Naive thymus-derived CD8-positive, alpha-beta T cell (primary cell): ENCODE measurements around the gene VWDE. TPM values are rescaled to one million over a fixed set of nuclear protein-coding genes. Genes with fewer than 3 reads are reported as not detected.
"Not testable (repeated sequence)": the region's sequence is repeated elsewhere in the genome, so short reads cannot be mapped to it uniquely, and the experiment has no call there.

Source experiments
- ATAC-seq, 2 donors: fragments of 150-1000 bp; cut with Tn5 transposase in 1 of 2; sonication (Bioruptor Pico), chemical (Tn5 transposase) in 1 of 2; 1 replicate in 1 of 2; 2 replicates in 1 of 2; pipeline ENCODE4 v1.10.0; 2021; ENCODE audit warnings: mild to moderate bottlenecking in 2 of 2, moderate library complexity in 2 of 2
- POLR2A ChIA-PET: fragments of 350-600 bp; sonication (Branson Sonifier 250); formaldehyde crosslinking; loops from one replicate; lab custom pipeline; 2021; ENCODE audit warnings: antibody characterized with exemption; lab: Charles Lee
- DNase-seq, 10 donors: peaks; one replicate each; pipeline versions ENCODE4 v3.0.0 to v3.0.0-alpha.2; 2020 to 2022
- H3K27ac Mint-ChIP-seq, 10 donors: one replicate each; pipeline ENCODE4 v1.8.0; 2020 to 2022; ENCODE audit warnings: mild to moderate bottlenecking in 10 of 10, mixed read lengths in 10 of 10, moderate library complexity in 4 of 10, inconsistent platforms in 1 of 10
- H3K27me3 Mint-ChIP-seq, 5 donors: one replicate each; pipeline ENCODE4 v1.8.0; 2021 to 2022; ENCODE audit warnings: mixed read lengths in 5 of 5
- H3K36me3 Mint-ChIP-seq, 3 donors: one replicate each; pipeline ENCODE4 v1.8.0; 2020 to 2022; ENCODE audit warnings: mixed read lengths in 3 of 3, mild to moderate bottlenecking in 2 of 3, inconsistent platforms in 1 of 3
- H3K4me1 Mint-ChIP-seq, 4 donors: one replicate each; pipeline ENCODE4 v1.8.0; 2021 to 2022; ENCODE audit warnings: mixed read lengths in 4 of 4
- H3K4me3 Mint-ChIP-seq, 10 donors: one replicate each; pipeline ENCODE4 v1.8.0; 2020 to 2022; ENCODE audit warnings: mild to moderate bottlenecking in 10 of 10, mixed read lengths in 10 of 10, moderate library complexity in 6 of 10, inconsistent platforms in 1 of 10
- H3K9me3 Mint-ChIP-seq, 9 donors: one replicate each; pipeline ENCODE4 v1.8.0; 2020 to 2022; ENCODE audit warnings: mixed read lengths in 9 of 9, mild to moderate bottlenecking in 3 of 9, inconsistent platforms in 1 of 9, moderate library complexity in 1 of 9
- polyA plus RNA-seq, 3 donors: library from polyadenylated mRNA; unstranded; fragments of 300-500 nt; fragmentation: Illumina TruSeq; gene quantifications; one replicate each; pipeline ENCODE4 v1.2.3, GENCODE V29; 2021
- total RNA-seq, 8 experiments: library from RNA in 2 of 8; stranded (reverse) in 2 of 8; gene quantifications; one replicate each; pipeline ENCODE4 v1.2.3 and lab custom pipeline; 2021 to 2026

VWDE gene
- total and polyA plus RNA-seq, 5 experiments from 2014 or later = 1.0 to 4.0 (median 3.5) TPM; not detected in 2

GRCh38 chr7:12396670-12397069 lies 7.0 kb downstream of the VWDE start:
- H3K27ac Mint-ChIP-seq, POLR2A ChIA-PET, DNase-seq, H3K4me1 Mint-ChIP-seq, H3K4me3 Mint-ChIP-seq, ATAC-seq: not testable (repeated sequence)
- peaks cover 4 to 16% (median 7%) of the 10 kb centered on the region in 3 donors for H3K36me3 Mint-ChIP-seq
- H3K9me3 Mint-ChIP-seq = peaks cover 0 to 20% (median 13%) of the 10 kb centered on the region in 9 donors
- peaks cover 12 to 38% (median 14%) of the 10 kb centered on the region in 5 donors for H3K27me3 Mint-ChIP-seq

DNA sequence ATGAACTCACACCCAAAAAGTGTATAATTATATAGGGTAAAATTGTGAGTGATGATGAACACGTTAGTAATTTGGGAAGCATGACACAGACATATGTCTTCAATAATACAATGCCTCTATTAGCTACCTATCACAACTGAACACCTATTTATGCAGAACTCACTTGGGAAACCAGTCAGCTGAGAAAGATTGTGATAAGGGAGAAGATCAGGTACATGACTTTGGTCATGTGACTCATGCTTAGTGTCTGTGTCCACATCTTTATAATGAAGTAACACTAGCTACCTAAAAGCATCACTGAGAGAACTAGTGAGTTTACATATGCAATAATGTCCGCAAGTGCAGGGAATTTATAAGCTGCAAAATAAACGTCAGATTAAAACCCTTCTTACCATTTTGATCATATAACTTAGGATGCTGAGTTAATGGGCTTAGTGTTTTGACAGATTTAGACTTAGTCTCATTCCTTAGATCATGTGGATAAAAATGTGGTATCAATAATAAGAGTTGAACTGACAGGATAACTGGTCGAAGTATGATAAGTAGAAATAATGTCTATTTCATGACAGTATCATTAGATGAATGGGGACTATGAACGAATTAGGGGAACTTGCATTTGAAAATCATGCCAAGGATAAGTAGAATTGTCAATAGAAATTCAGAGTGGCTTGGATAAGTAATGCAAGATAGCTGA lies 11.6 kb downstream of the VWDE start:
- no peaks in the 10 kb centered on the region for H3K36me3 Mint-ChIP-seq

GRCh38 chr7:12389089-12389700 lies 14.5 kb downstream of the VWDE start:
- Mint-ChIP-seq H3K27me3 (peaks cover 0 to 3% (median 0%) of the 10 kb centered on the region in 5 donors), H3K36me3 (no peaks in the 10 kb centered on the region), H3K4me1 (no peaks in the 10 kb centered on the region), H3K27ac (no peak overlapping the region), H3K9me3 (no peaks in the 10 kb centered on the region), H3K4me3 (no peak overlapping the region)
- peak in 9 of 10 donors; percentile 10 to 68 (median 27) for DNase-seq
- ATAC-seq = peak; percentile 72 to 79
- POLR2A ChIA-PET = no interaction called here

More for the DNA sequence above, 11.6 kb downstream of the VWDE start:
- Mint-ChIP-seq H3K9me3 (peaks cover 0 to 3% (median 0%) of the 10 kb centered on the region in 9 donors), H3K27me3 (peaks cover 0 to 1% (median 0%) of the 10 kb centered on the region in 5 donors), H3K4me1 (no peaks in the 10 kb centered on the region), H3K4me3 (no peak overlapping the region), H3K27ac (no peak overlapping the region)
- DNase-seq = no peak
- POLR2A ChIA-PET = no interaction called here
- no peak for ATAC-seq

DNA sequence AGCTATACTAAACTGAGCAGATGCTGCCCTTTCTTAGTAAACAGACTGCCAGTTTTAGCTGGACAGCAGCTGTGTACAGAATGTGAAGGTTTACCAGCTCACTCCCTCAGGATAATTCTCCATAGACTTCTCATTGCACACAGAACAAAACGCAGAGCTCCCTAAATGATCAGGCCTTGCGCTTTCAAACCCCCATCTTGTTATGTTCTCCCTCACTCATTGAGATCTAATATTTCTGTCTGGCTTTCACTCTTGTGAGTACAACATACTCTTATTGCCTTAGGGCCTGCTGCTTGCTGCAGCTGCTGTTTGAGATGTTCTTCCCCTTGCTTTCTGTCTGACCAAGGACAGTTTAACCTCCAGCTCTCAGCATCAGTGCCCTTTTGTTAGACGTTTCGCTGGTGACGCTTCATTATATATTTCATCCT lies 17.3 kb downstream of the VWDE start:
- ATAC-seq = no peak
- POLR2A ChIA-PET = no interaction called here
- Mint-ChIP-seq H3K4me3 (no peak overlapping the region), H3K27ac (no peak overlapping the region), H3K4me1 (no peaks in the 10 kb centered on the region), H3K9me3 (no peaks in the 10 kb centered on the region), H3K36me3 (no peaks in the 10 kb centered on the region), H3K27me3 (peaks cover 0 to 1% (median 0%) of the 10 kb centered on the region in 5 donors)
- DNase-seq = no peak

DNA sequence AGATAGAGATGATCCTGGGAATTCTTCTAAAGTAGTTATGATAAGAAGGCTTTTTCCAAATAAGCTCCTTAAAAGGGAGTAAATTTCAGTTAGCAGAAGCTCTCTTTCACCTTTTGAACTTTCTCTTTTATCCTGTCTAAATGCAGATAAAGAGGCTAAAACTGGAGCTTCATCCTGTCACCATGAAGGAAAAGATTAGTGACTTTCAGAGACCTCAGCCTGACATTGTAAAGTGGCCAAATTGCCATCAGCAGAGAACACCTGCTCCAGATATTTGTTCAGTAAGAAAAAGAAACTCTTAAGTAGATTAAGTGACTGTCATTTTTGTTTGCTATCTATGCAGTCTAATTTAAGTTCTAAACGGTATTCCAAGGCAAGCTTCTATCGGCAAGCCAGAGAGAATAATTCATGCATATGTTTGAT lies 18.3 kb downstream of the VWDE start:
- Mint-ChIP-seq H3K36me3 (no peaks in the 10 kb centered on the region), H3K9me3 (no peaks in the 10 kb centered on the region), H3K27me3 (peaks cover 0 to 1% (median 0%) of the 10 kb centered on the region in 5 donors), H3K4me1 (no peaks in the 10 kb centered on the region), H3K4me3 (no peak overlapping the region), H3K27ac (no peak overlapping the region)
- ATAC-seq (no peak), DNase-seq (no peak)
- POLR2A ChIA-PET = no interaction called here

- H3K4me3 Mint-ChIP-seq = no peak overlapping the region
- H3K4me1 Mint-ChIP-seq = no peaks in the 10 kb centered on the region
- ATAC-seq = no peak
- H3K9me3 Mint-ChIP-seq = no peaks in the 10 kb centered on the region
- no peak for DNase-seq
- H3K36me3 Mint-ChIP-seq = no peaks in the 10 kb centered on the region
- peaks cover 0 to 5% (median 1%) of the 10 kb centered on the region in 5 donors for H3K27me3 Mint-ChIP-seq
- POLR2A ChIA-PET = no interaction called here
- H3K27ac Mint-ChIP-seq = no peak overlapping the region
Observed at GRCh38 chr7:12383377-12383776, 20.3 kb downstream of the VWDE start.

DNA sequence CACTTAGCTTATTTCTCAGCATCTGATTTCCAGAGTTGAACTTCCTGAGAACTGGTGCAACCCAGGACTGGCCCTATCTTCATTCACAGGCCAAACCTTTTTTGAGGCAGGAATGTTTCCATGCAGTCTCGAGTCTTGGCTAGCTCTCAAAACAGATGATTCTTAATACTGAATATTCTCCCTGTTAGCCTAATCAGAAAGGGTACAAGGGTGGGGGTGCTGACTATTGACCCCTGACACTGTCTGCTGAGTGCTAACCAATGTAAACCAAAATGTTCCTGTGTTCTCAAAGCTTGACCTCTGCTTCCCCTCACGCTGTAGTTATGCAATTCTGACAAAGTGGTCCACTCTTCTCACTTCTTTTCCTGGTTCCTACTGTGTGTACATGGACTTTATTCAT lies 25.3 kb downstream of the VWDE start:
- Mint-ChIP-seq H3K4me1 (no peaks in the 10 kb centered on the region), H3K9me3 (no peaks in the 10 kb centered on the region), H3K27ac (no peak overlapping the region), H3K27me3 (peaks cover 0 to 5% (median 4%) of the 10 kb centered on the region in 5 donors), H3K36me3 (no peaks in the 10 kb centered on the region), H3K4me3 (no peak overlapping the region)
- ATAC-seq = no peak
- POLR2A ChIA-PET = no interaction called here
- DNase-seq = no peak

DNA sequence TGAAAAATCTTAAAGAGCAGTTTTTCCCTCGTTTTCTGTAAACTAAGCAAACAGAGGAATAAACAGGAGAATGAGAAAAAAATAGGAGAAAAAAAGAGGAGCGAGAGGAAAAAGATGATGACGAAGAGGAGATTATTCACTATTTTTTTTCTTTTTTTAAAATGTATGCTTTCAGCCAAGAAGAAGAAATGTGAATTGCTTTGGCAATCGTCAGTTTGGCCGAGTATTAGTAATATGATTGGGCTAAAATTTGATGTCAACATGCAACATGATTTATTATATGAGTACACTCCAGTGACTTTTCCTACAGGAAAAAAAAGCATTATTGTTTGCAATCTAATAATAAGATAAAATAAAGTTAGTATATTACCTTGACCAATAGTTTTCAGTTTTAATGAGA lies 26.3 kb downstream of the VWDE start:
- Mint-ChIP-seq H3K36me3 (no peaks in the 10 kb centered on the region), H3K9me3 (no peaks in the 10 kb centered on the region), H3K4me3 (no peak overlapping the region), H3K27ac (no peak overlapping the region), H3K4me1 (no peaks in the 10 kb centered on the region), H3K27me3 (peaks cover 0 to 11% (median 7%) of the 10 kb centered on the region in 5 donors)
- no peak for DNase-seq
- POLR2A ChIA-PET = no interaction called here
- no peak for ATAC-seq

DNA sequence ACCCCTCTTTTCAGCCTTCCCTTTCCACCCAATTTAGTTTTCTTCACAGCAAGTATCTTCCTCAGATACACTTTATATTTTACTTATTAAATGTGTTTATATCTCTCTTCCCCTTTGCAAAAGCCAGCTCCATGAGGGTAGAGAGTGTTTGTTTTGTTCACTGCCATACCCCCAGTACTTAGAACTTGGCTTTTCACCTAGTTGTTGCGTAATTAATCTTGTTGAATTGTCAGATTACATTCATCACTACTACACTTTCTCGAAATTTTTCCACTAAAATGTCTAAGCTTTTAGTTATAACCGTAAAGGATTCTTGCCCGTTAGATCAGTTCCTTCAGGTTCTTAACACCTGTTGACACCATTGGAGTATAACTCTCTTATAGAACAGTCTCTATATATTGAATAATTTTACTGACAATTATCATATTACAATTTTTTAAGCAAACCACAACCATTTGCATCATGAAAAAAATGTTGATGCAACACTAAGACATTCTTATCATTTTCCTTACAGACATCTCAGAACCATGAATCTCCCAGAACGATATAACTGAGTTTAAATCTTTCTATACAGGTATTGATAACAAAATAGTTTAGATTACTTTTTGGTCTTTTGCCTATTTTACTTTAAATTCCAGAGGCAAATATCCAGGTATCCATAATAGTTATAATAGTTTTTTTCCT lies 29.9 kb downstream of the VWDE start:
- Mint-ChIP-seq H3K27ac (no peak overlapping the region), H3K9me3 (no peaks in the 10 kb centered on the region), H3K4me1 (no peaks in the 10 kb centered on the region), H3K27me3 (peaks cover 0 to 9% (median 5%) of the 10 kb centered on the region in 5 donors), H3K4me3 (no peak overlapping the region), H3K36me3 (no peaks in the 10 kb centered on the region)
- no peak for ATAC-seq
- POLR2A ChIA-PET = no interaction called here
- no peak for DNase-seq

DNA sequence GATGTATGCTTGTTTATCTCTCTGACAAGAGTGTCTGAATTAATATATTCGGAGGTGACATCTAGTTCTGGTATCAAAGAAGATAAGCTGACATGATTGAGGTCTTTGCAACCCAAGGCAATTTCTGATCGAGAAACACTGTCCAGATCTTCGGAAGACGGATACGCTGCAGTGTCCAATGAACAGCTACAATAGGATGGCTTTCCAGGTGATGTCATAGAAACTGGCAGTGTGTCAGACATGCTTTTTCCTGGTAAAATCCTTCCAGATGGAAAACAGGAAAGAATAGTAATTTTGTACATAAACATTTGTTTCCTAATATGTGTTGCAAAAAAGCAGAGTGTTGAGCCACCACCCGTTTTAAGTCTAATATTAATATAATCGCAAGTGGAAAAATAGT lies 33.4 kb downstream of the VWDE start:
- Mint-ChIP-seq H3K36me3 (no peaks in the 10 kb centered on the region), H3K27ac (no peak overlapping the region), H3K4me3 (no peak overlapping the region), H3K27me3 (peaks cover 0 to 9% (median 3%) of the 10 kb centered on the region in 5 donors), H3K9me3 (no peaks in the 10 kb centered on the region), H3K4me1 (no peaks in the 10 kb centered on the region)
- POLR2A ChIA-PET = no interaction called here
- no peak for DNase-seq
- ATAC-seq = no peak

GRCh38 chr7:12369756-12370155 lies 33.9 kb downstream of the VWDE start:
- DNase-seq = no peak
- Mint-ChIP-seq H3K4me3 (no peak overlapping the region), H3K36me3 (no peaks in the 10 kb centered on the region), H3K9me3 (no peaks in the 10 kb centered on the region), H3K27ac (no peak overlapping the region), H3K4me1 (no peaks in the 10 kb centered on the region), H3K27me3 (peaks cover 0 to 9% (median 3%) of the 10 kb centered on the region in 5 donors)
- POLR2A ChIA-PET = no interaction called here
- no peak for ATAC-seq

GRCh38 chr7:12369072-12369471 lies 34.6 kb downstream of the VWDE start:
- Mint-ChIP-seq H3K4me1 (no peaks in the 10 kb centered on the region), H3K9me3 (no peaks in the 10 kb centered on the region), H3K36me3 (no peaks in the 10 kb centered on the region), H3K27ac (no peak overlapping the region), H3K27me3 (peaks cover 0 to 9% (median 3%) of the 10 kb centered on the region in 5 donors), H3K4me3 (no peak overlapping the region)
- POLR2A ChIA-PET = no interaction called here
- DNase-seq (no peak), ATAC-seq (no peak)

GRCh38 chr7:12360948-12361347 lies 42.7 kb downstream of the VWDE start:
- H3K27ac Mint-ChIP-seq = no peak overlapping the region
- no peak overlapping the region for H3K4me3 Mint-ChIP-seq
- no peak for ATAC-seq
- no peaks in the 10 kb centered on the region for H3K9me3 Mint-ChIP-seq
- DNase-seq = no peak
- POLR2A ChIA-PET = no interaction called here
- H3K36me3 Mint-ChIP-seq = no peaks in the 10 kb centered on the region
- H3K27me3 Mint-ChIP-seq = peaks cover 0 to 8% (median 1%) of the 10 kb centered on the region in 5 donors
- no peaks in the 10 kb centered on the region for H3K4me1 Mint-ChIP-seq
